Measurements from ENCODE around the gene CCDC69.
A peak's percentile ranks its signal among the peaks of the same experiment; 100 is the strongest.

- no peak for TF ChIP-seq ZBTB4 (CRISPR knock-in tag; IDR thresholded peaks at IDR 0.05)
- TF ChIP-seq CTCF (IDR thresholded peaks at IDR 0.05 in 2 of 3, conservative IDR thresholded peaks at IDR 0.05 in 1 of 3; ENCODE audit: control insufficient read depth in 2 of 3, extremely low read depth in 1 of 3, insufficient read depth in 1 of 3, low read depth in 3 of 3, low read length in 3 of 3), result no peak
- TF ChIP-seq SMARCA5 (IDR thresholded peaks at IDR 0.05), result no peak
- TF ChIP-seq POLR2A (IDR thresholded peaks at IDR 0.05; ENCODE audit: low read depth, low read length), result no peak
- TF ChIP-seq EP300 (IDR thresholded peaks at IDR 0.05; ENCODE audit: borderline replicate concordance in 1 of 2, control insufficient read depth in 1 of 2, low read depth in 2 of 2, low read length in 2 of 2), result peak; percentile 58 to 68; a peak in 3 of 4 replicates
- TF ChIP-seq REST (IDR thresholded peaks at IDR 0.05; ENCODE audit: low read depth, low read length), result no peak
- TF ChIP-seq E2F4 (IDR thresholded peaks at IDR 0.05; ENCODE audit: low read depth, low read length), result no peak
- TF ChIP-seq SIX5 (IDR thresholded peaks at IDR 0.05; ENCODE audit: low read depth, low read length, severe bottlenecking), result no peak
Observed at GRCh38 chr5:151151793-151152192, 72.1 kb downstream of the CCDC69 start.

Measured in GM12878 (cell line).